Peyer's patch (tissue), 4 donors: ENCODE measurements around the gene CDKAL1. TPM values are rescaled to one million over a fixed set of nuclear protein-coding genes. Genes with fewer than 3 reads are reported as not detected.

Source experiments
- DNase-seq, 3 donors: peaks; one replicate each; pipeline ENCODE4 v3.0.0-alpha.2; 2017 to 2019
- H3K27ac ChIP-seq, 4 donors: fragments of 200-600 bp; sonication (generic); one replicate each; pipeline ENCODE4 v1.5.1; 2016 to 2019
- H3K27me3 ChIP-seq, 2 donors: fragments of 200-600 bp; sonication (generic); one replicate each; pipeline ENCODE4 v1.5.1; 2019
- H3K36me3 ChIP-seq, 3 donors: fragments of 200-600 bp; sonication (generic); one replicate each; pipeline ENCODE4 v1.5.1; 2016 to 2019
- H3K4me1 ChIP-seq, 4 donors: fragments of 200-600 bp; sonication (generic); one replicate each; pipeline ENCODE4 v1.5.1; 2016 to 2019
- H3K4me3 ChIP-seq, 4 donors: fragments of 200-600 bp; sonication (generic); 1 replicate in 3 of 4; 2 replicates in 1 of 4; pipeline ENCODE4 v1.5.1; 2016 to 2019; ENCODE audit warnings: mild to moderate bottlenecking in 1 of 4
- H3K9me3 ChIP-seq, 4 donors: fragments of 200-600 bp; sonication (generic); one replicate each; pipeline ENCODE4 v1.5.1; 2016 to 2019; ENCODE audit warnings: mild to moderate bottlenecking in 1 of 4
- CTCF ChIP-seq, 6 experiments: fragments of 450-650 bp in 4 of 6; fragments of 200-600 bp in 2 of 6; sonication (generic) in 1 of 6; IDR thresholded peaks; one replicate each; pipeline ENCODE4 v1.5.1; 2017 to 2019; ENCODE audit warnings: antibody characterized with exemption in 6 of 6, mild to moderate bottlenecking in 3 of 6, moderate library complexity in 1 of 6
- POLR2A ChIP-seq, 2 donors: fragments of 450-650 bp; IDR thresholded peaks; one replicate each; pipeline ENCODE4 v1.5.1; 2017; ENCODE audit warnings: antibody characterized with exemption in 2 of 2, mild to moderate bottlenecking in 2 of 2, moderate library complexity in 2 of 2
- total RNA-seq, 4 donors: library from RNA; depleted of rRNA; stranded (reverse); fragments of >200 nt; gene quantifications; one replicate each; pipeline ENCODE4 v1.1.0, GENCODE V29; 2016

Gene CDKAL1
- total RNA-seq, 4 donors from 2014 or later = 10.3 to 31.4 (median 11.6) TPM

GRCh38 chr6:20879121-20879520, 344.9 kb downstream of the CDKAL1 start:
- no peaks in the 10 kb centered on the region for H3K36me3 ChIP-seq
- H3K4me1 ChIP-seq = peaks cover 0 to 3% (median 0%) of the 10 kb centered on the region in 4 donors
- no peak overlapping the region for H3K27ac ChIP-seq
- H3K27me3 ChIP-seq = no peaks in the 10 kb centered on the region
- peaks cover 0 to under 1% (median 0%) of the 10 kb centered on the region in 4 donors for H3K9me3 ChIP-seq
- no peak for TF ChIP-seq CTCF (IDR thresholded peaks at IDR 0.05)
- TF ChIP-seq POLR2A (IDR thresholded peaks at IDR 0.05) = no peak
- H3K4me3 ChIP-seq = no peak overlapping the region
- no peak for DNase-seq

GRCh38 chr6:20879526-20879925, 345.3 kb downstream of the CDKAL1 start:
- no peak for DNase-seq
- Histone ChIP-seq H3K4me1 (peaks cover 0 to 3% (median 0%) of the 10 kb centered on the region in 4 donors), H3K9me3 (peaks cover 0 to 4% (median 0%) of the 10 kb centered on the region in 4 donors), H3K27ac (no peak overlapping the region), H3K36me3 (no peaks in the 10 kb centered on the region), H3K4me3 (no peak overlapping the region), H3K27me3 (no peaks in the 10 kb centered on the region)
- no peak for TF ChIP-seq CTCF (IDR thresholded peaks at IDR 0.05)

- Histone ChIP-seq H3K27ac (no peak overlapping the region), H3K36me3 (no peaks in the 10 kb centered on the region), H3K4me3 (no peak overlapping the region), H3K27me3 (no peaks in the 10 kb centered on the region), H3K9me3 (peaks cover 0 to 6% (median 2%) of the 10 kb centered on the region in 4 donors), H3K4me1 (peaks cover 0 to 3% (median 0%) of the 10 kb centered on the region in 4 donors)
- TF ChIP-seq POLR2A (IDR thresholded peaks at IDR 0.05) = no peak
- no peak for TF ChIP-seq CTCF (IDR thresholded peaks at IDR 0.05)
- DNase-seq = no peak
Observed at GRCh38 chr6:20881365-20881764, 347.1 kb downstream of the CDKAL1 start.

GRCh38 chr6:20882014-20882413, 347.8 kb downstream of the CDKAL1 start:
- Histone ChIP-seq H3K4me1 (peaks cover 0 to 1% (median 0%) of the 10 kb centered on the region in 4 donors), H3K9me3 (peaks cover 0 to 6% (median 2%) of the 10 kb centered on the region in 4 donors), H3K27ac (no peak overlapping the region), H3K4me3 (no peak overlapping the region), H3K27me3 (no peaks in the 10 kb centered on the region), H3K36me3 (no peaks in the 10 kb centered on the region)
- no peak for TF ChIP-seq POLR2A (IDR thresholded peaks at IDR 0.05)
- TF ChIP-seq CTCF (IDR thresholded peaks at IDR 0.05) = no peak
- no peak for DNase-seq

- no peaks in the 10 kb centered on the region for H3K36me3 ChIP-seq
- TF ChIP-seq POLR2A (IDR thresholded peaks at IDR 0.05) (no peak), CTCF (IDR thresholded peaks at IDR 0.05) (no peak)
- peaks cover 0 to 6% (median 2%) of the 10 kb centered on the region in 4 donors for H3K9me3 ChIP-seq
- no peaks in the 10 kb centered on the region for H3K27me3 ChIP-seq
- H3K27ac ChIP-seq = no peak overlapping the region
- H3K4me1 ChIP-seq = no peaks in the 10 kb centered on the region
- no peak for DNase-seq
- H3K4me3 ChIP-seq = no peak overlapping the region
Observed at GRCh38 chr6:20885076-20885475, 350.8 kb downstream of the CDKAL1 start.

DNA sequence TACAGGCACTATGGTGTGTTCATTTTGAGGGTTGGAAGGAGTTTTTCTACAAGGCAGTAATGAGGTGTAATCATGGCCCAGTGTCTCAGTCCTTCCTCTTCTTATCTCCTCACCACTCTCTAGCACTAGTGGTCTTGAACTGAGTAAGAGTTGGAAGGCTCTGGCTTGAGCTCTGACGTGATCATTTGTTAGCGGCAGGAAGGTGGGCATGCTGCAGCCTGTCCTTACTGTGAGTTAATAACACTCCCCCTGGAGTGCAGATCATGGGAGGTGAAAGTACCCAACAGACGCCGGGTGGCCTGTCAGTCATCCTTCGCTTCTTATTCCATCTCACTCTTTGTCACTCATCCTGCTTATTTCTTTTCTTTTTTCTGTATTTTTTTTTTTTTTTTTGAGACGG, 356.9 kb downstream of the CDKAL1 start:
- no peaks in the 10 kb centered on the region for H3K36me3 ChIP-seq
- no peak for DNase-seq
- no peaks in the 10 kb centered on the region for H3K27me3 ChIP-seq
- H3K9me3 ChIP-seq = no peaks in the 10 kb centered on the region
- H3K4me3 ChIP-seq = no peak overlapping the region
- H3K4me1 ChIP-seq = no peaks in the 10 kb centered on the region
- no peak overlapping the region for H3K27ac ChIP-seq
- TF ChIP-seq CTCF (IDR thresholded peaks at IDR 0.05) = no peak
- no peak for TF ChIP-seq POLR2A (IDR thresholded peaks at IDR 0.05)
